Left kidney (tissue), 2 donors: Measurements from ENCODE around the gene ENTPD1. TPM values are rescaled to one million over a fixed set of nuclear protein-coding genes. Genes with fewer than 3 reads are reported as not detected.

Source experiments
- DNase-seq: peaks from one replicate; pipeline ENCODE4 v3.0.0-alpha.2; 2013
- polyA plus RNA-seq: library from polyadenylated mRNA; unstranded; fragments of 120-200 nt; gene quantifications from one replicate; pipeline ENCODE4 v1.2.1, GENCODE V29; 2013; ENCODE audit not compliant: insufficient read length

ENTPD1 gene
- polyA plus RNA-seq, 1 donor = 23.1 TPM

DNA sequence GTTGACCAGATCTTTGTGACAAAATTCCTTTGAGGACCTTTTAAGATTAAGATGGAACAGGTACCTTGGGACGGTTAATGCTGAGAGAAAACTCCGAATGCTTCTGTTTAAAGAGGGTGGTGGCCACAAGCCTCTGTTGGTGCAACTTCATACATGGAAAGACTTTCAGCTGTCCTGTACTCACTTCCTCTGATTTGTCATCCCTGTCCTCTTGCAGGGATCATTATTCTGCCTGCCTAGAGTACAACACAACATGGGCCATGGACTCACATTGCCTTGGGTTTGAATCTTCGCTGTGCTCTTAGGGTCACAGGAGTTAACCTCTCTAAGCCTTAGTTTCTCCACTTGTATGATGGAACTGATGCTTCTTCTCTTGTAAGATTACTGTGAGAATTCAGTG lies 75.1 kb downstream of the ENTPD1 start:
- no peak for DNase-seq

DNA sequence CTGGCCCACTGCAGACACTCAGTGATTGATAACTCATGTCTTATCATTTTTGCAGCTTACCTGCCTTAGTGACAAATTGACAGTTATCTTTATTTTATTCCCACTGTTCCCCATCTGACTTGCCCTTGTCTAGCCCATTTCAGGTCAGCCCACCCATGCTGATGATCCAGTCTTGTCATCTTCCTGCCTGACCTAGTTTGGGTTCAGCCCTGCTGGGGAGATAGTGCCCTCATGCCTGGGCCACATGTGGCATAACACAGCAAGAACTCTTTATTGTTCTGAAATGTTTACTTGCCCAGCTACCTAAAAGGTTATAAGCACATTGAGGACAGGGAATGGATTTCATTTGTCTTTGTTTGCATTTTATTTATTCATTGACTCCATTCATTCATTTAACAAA lies 75.6 kb downstream of the ENTPD1 start:
- no peak for DNase-seq

DNA sequence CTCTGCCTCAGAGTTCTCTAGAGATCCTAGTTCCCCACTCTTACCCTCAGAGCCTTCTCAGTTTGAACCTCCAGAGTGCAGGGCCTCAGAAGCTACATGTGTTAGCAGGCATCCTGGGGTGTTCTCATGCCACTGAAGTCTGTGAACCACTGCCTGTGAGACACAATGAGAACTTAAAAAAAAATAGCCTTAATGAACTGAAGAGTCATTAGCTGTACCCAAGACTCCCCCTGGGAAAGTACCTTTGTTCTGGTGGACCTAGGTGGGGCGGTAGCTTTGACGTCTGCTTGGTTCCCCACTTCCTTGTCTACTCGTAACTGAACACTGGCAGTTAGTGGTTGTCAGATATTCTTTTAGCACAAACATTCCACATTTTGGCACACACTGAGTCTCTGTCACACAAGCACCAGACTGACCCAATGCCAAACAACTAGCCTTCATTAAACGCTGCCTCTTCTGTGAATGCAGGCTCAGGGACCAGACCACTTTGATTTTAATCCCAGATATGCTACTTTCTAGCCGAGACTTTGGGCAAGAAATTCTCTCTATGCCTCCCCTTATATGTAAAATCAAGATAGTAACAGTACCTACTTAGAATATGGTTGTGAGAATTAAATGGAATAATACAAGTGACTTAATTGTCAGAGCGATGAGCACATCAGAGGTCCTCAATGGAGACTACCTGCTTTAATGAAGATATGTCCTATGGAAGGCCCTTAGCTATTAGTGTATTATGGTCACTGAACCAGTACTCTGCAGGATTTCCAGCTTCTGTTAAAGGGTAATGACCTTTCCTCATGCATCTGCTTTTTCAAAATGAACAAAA lies 76.5 kb downstream of the ENTPD1 start:
- DNase-seq = no peak

DNA sequence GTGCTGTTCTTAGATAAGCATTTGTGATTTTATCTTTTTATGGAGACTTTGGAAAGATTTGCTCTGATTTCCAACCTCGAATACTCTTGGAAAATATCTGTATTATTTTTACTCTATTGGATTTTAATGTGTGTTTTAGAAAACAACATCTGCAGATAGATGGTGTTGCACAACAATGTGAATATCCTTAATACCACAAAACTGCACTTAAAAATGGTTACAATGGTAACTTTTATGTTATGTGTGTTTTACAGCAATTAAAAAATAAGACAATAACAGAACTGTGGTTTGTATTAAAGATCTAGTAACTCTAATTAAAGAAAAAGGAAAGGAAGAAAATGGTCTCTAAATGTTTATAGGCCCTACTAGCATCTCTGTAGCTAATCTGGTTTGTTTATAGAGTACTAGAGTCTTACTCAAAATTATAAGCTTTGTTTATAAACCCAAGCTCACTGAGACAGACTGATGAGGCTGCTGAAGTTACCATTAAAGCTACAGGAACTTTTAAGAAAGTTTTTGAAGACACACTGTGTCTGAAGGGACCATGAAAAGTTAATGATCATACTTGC lies 77.2 kb downstream of the ENTPD1 start:
- DNase-seq = no peak

DNA sequence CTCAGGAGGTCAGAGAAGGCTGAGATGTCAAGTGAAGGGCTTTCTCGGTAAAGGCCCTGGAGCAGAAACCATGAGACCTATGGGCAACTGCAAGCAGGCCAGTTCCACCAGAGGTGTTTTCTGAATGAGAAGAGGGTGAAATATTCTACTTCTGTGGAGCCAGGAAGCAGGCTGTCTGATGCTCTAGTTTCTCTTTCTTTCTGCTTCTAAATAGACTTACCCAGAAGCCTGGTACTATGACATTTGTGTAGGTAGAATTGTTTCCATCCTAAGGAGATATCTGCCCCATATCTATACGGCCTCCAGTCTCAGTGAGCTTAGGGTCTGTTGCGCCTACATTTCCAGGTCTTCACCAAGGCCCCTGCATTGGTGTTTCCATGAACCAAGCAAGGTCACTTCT lies 78.4 kb downstream of the ENTPD1 start:
- no peak for DNase-seq

DNA sequence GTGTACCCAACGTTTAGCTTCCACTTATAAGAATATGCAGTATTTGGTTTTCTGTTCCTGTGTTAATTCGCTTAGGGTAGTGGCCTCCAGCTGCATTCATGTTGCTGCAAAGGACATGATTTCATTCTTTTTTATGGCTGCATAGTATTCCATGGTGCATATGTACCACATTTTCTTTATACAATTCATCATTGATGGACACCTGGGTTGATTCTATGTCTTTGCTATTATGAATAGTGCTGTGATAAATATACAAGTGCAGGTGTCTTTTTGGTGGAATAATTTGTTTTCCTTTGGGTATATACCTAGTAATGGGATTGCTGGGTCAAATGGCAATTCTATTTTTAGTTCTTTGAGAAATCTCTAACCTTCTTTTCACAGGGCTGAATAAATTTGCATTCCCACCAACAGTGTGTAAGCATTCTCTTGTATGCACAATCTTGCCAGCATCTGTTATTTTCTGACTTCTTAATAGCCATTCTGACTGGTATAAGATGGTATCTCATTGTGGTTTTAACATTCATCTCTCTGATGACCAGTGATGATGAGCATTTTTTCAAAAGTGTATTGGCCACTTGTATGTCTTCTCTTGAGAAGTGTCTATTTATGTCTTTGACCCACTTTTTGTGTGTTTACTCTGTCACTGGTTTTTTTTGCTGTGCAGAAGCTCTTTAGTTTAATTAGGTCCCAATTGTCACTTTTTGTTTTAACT lies 79.3 kb downstream of the ENTPD1 start:
- no peak for DNase-seq

DNA sequence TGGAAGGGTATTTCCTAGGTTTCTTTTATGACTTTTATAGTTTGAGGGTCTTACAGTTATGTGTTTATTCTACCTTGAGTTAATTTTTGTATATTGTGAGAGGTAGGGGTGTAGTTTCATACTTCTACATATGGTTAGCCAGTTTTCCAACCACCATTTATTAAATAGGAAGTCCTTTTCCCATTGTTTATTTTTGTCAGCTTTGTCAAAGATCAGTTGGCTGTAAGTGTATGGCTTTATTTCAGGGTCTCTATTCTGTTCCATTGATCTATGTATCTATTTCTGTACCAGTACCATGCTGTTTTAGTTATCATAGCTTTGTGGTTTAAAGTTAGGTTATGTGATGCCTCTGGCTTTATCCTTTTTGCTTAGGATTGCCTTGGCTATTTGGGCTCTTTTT lies 79.9 kb downstream of the ENTPD1 start:
- no peak for DNase-seq

DNA sequence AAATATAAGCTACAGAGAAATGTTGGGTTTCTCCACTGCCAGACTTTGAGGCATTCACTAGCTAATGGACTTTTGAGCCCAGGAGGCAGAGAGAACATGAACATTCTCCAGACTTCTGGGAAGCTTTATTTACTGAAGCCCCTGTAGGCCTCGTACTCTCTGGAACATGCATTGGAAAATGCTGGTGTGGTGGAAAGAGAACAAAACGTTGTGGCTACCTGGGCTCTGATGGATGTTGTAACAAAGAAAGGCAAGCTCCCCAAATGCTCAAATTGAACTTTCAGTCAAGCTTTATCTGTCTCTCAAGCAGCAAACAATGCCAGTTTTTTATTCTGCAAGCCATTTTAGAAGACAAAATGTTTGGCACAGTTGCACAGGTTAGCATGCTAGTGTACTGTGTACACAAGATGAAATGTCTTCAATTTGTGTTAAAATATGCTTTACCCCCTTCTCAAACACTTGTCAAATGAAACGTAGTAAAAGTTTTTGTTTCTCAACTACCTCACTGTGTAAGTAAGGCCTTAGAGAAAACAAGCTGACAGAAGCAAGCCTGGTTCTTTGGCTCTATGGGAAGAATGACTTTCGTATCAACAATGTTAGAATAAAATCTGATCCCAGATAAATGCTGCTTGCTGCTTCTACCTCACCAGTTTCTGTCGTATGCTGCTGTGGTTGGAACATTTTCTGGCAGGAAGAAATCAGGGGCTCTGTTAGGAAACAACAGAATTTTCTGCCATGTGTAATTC lies 80.8 kb downstream of the ENTPD1 start:
- DNase-seq = no peak

DNA sequence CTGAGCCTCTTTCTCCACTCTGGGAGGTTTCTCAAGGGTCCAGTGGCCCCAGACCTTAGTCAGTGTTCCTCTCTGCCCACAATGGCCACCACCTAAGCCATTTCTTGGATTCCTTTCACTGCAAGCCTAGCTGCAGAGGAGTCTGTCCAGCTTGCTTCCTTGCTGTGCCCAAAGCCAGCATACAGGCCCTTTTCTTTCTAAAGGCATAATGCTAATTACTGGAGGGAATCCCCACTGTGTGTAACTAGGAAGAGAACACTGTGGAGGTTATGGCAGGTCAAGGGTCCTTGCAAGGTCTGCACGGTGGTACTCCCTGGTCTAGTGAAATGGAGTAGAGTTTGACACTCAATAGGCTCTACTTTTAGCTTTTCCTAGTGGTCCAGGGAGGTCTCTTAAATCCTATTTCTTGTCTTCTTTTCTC lies 81.4 kb downstream of the ENTPD1 start:
- DNase-seq = no peak

DNA sequence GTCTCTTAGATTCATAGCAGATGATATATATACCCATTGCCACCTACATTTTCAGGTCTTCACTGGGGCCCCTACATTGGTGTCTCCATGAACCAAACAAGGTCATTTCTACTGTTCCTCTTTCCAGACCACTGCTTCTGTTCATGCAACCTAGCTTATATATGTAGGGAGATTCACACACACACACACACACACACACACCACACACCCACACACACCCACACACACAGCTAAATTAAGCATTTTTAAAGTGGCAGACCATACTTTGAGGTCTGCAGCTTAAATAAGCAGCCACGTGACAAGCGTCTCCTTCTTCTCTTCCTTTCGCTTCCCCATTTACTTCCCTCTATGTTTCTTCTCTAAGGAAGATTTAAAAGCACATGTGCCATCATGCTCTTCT lies 81.8 kb downstream of the ENTPD1 start:
- no peak for DNase-seq

DNA sequence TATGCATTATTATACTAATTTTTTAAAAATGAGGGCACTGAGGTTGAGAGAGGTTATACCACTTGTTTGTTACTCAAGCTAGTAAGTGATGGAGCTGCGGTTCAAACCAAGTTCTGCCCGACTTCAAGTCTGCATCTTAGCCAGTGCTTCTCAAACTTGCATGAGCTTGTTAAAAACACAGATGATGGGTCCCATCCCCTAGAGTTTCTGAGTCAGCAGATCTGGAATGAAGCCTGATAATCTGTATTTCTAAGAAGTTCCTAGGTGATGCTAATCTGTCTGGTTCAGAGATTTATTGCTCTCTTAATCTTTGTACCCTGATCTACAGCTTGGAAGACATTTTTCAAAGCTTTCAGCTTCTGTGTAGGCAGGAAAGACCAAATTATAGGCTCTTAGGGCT lies 84.2 kb downstream of the ENTPD1 start:
- DNase-seq = no peak

DNA sequence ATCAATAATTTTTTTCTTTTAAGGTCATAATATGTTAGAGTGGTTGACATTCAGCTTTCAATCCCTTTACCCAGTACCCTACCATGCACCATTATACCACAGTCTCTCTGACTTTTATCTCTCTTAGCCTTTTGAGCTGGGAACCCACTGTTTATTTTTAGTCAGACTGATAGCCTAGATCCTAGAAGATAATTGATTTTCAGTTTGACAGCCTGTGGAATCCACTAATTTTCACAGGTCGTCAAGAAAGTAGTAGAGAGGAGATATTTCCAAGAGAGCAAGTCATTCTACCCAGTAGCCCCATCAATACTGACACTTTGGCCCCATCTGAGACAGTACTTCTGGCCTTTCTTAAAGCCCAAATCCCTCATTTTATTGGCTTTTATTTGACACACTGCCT lies 84.7 kb downstream of the ENTPD1 start:
- DNase-seq = no peak

DNA sequence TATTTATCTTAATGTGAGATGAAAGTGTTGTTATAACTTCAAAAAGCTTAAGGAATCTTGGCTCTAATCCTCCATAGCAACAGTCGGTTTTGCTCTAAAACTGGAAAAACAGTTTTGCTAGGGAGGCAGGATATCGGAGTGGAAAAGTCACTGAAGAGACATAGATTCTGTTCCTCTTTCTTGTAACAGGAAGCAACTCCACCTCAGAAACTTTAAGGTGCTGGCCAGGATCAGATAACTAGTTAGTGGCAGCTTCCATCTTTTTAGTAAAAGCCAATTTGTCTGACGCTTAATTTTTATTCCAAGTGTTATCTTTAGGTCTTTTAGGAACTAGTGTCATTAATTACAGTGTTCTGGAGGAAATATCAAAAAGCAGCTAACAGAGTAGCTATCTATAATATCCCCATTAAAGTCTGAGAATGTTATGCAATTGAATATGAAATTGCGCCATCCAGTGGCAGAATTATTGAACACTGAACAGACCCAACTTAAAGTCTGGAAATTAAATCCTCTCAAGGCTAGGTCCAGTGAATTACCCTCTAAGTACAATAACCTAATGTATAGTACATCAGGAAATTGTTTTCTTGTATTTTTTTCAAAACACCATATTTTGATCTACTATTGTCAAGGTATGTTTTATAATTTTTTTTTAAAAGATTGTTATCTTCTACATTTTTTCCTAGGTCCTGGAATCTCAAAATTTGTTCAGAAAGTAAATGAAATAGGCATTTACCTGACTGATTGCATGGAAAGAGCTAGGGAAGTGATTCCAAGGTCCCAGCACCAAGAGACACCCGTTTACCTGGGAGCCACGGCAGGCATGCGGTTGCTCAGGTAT lies 85.9 kb downstream of the ENTPD1 start:
- DNase-seq = peak; percentile 77

DNA sequence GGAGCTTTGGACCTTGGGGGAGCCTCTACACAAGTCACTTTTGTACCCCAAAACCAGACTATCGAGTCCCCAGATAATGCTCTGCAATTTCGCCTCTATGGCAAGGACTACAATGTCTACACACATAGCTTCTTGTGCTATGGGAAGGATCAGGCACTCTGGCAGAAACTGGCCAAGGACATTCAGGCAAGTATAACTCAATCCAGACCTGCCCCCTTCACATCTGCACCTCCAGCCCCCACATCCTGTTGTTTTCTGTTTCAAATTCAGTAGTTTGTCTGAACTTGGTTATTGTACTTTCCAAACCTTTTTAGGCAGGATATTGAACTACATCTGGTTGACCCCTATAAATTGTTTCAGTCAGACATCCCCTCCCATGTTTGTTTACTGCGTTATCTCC lies 89.4 kb downstream of the ENTPD1 start:
- DNase-seq = no peak

DNA sequence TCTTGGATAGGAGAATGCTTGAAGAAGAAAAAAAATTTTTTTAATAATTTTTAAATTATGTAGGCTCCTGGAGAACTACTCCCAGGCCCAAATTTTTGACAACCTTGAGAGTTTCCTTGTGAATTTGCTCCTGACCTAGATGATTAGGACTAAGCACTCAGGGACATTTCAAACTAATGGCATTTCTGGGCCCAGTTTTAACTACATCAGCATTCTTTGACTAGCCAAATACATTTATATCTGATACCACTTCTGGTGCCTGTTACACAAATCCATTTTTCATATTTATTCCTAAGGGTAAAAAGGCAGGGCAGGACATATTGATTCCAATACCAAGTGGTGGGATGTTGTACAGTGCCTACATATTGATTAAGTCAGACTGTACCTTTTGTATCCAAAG lies 91.0 kb downstream of the ENTPD1 start:
- no peak for DNase-seq

DNA sequence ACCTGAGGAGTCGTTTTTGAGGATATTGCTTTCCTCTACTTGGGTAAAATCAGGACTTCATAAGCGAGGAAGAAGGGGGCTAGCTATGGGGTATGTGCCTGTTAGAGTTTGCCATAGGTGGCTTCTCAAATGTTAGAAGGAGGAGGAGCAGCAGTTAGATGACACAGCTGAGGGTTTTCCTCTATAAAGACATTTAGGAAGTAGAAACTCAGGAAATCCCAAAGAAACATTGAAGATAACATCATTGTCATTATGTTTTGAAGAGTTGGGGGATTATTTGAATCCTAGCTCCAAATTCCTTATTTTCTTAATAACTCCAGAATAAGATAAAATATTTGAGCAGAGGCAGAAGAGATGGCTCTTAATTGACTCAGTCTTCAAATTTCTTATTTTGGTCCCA lies 92.9 kb downstream of the ENTPD1 start:
- DNase-seq = no peak

DNA sequence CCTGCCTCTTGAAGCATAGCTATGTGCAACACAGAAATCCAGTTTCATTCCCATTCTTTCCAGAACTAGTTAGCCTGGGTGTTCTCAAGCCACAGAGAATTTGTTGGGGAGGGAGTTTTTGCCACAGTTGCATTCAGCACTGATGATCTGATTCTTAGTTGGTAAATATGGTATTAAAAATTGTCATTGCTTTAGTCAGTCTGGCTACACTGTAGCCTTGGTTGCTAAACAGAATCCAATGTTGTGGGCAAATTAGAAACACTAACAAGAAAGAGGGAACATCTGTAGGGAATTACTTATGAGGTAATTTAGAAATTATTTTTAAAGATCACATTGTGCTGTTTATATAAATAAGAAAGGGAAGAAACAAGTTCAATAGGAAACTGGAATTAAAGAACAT lies 94.8 kb downstream of the ENTPD1 start:
- DNase-seq = no peak

DNA sequence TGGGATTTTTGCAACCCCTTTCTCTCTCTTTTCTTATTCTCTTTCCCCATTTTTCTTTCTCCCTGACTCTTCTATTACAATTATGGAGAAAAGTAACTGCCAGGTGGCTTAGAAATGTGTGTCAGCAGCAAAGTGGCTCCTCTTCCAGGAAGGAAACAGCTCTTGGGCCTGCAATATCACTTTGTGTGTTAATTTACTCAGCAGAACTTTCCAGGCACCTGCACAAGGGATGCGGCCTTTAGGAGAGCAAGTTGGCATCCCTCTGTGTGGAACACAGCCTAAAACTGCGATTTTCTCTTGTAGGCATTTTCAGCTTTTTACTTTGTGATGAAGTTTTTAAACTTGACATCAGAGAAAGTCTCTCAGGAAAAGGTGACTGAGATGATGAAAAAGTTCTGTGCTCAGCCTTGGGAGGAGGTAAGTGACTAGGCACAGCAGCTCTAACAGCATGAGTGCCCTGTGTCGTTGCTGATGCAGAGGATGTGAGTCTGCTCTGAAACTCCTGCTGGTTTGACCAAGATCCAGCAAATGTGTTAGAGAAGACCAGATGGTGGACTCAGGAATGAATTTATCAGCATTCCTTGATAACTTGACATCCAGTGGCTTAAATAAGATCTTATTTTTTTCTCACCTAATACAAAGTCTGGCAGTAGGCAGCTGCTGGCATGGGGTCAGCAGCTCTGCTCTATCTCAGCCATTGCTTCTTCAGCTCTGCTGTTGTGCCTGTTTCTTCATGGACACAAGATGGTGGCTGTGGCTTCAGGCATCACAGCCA lies 104.4 kb downstream of the ENTPD1 start:
- no peak for DNase-seq

DNA sequence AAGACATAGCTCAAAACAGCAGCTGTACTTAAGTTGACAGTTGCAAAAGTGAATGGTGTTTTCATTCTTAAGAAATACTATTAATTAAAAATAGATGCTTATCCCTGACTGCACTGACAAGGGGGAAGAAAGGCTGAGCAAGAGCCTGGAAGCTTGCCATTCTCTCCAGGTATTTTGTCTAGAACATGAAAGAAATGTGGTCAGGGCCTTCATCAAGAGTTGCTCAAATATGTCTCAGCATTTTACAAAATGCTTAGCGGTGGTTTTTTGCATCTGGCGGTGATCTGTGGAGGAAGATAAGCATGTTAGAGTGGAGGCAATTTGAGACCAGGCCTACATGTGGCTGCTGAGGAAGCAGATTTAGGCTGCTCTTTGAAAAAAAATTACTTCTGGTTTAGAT lies 105.4 kb downstream of the ENTPD1 start:
- no peak for DNase-seq

DNA sequence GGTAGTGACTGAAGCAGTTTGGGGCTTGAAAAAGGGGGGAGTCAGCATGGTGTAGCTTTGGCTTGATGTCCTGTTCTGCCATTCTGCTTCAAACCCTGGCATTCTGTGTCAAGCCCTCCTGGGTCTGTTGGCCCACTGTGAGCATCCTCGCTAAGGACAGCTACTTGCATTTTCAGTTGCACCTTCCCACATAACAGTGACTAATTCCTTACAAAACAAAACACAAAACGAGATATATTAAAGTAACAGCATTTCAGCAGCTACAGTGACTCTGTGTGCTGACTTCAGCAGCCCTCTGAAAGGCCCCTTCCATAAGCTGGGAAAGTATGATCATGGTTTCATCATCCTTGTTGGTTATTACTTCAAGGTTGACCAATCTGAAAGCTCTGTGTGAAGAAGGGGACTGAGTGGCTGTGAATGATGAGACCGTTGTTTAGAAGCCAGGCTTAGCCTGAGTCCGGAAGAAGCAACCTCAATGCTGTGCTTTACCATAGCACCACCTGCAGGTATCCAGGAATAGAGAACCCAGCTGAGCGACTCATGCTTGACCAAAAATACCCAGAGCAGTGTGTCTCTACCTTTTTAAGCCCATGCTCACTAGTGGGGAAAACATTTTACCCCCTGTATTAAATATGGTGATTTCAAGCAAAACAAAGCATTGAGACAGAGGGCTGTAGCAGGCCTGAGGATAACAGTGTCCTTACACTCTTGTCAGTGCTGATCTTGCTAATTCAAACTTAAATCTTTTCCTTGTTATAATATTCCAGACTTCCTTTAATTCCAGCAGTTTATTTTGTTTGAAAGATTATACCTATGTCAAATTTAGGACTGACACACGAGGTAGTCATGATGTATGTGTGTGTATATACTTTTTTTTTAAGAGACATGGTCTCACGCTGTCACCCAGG lies 109.2 kb downstream of the ENTPD1 start:
- DNase-seq = peak; percentile 45
